ENCODE data around the gene MT1F. TPM values are rescaled to one million over a fixed set of nuclear protein-coding genes. Genes with fewer than 3 reads are reported as not detected.

MT1F gene
- 1.3 and 5.2 TPM in 2 replicates for total RNA-seq

GRCh38 chr16:56657555-56658326, at the start of gene MT1F:
TSS of gene MT1F (plus strand) at chr16:56657959. CDS start at chr16:56658059, 100 bp downstream.

GRCh38 chr16:56608043-56608875, 49.5 kb upstream of the MT1F start, which contains the start of gene MT2A:
TSS of gene MT2A (plus strand) at chr16:56608584. CDS start at chr16:56608656, 72 bp downstream.

GRCh38 chr16:56625140-56625942, 32.4 kb upstream of the MT1F start, which contains the start of gene MT1E:
TSS of gene MT1E (plus strand) at chr16:56625781. CDS start at chr16:56625852, 71 bp downstream.

GRCh38 chr16:56632156-56632847, 25.5 kb upstream of the MT1F start, which contains the start of gene MT1M:
TSS of gene MT1M (plus strand) at chr16:56632659. CDS start at chr16:56632732, 73 bp downstream.

GRCh38 chr16:56637814-56638750, 19.7 kb upstream of the MT1F start, which contains the start of gene MT1A:
TSS of gene MT1A (plus strand) at chr16:56638666. CDS start at chr16:56638739, 73 bp downstream.

GRCh38 chr16:56651586-56651985, 6.2 kb upstream of the MT1F start, which contains the start of gene MT1B:
TSS of gene MT1B (plus strand) at chr16:56651886. CDS start at chr16:56651954, 68 bp downstream.

GRCh38 chr16:56667581-56668571, 10.1 kb downstream of the MT1F start, which contains the start of gene MT1G:
TSS of gene MT1G (minus strand) at chr16:56668065. CDS start at chr16:56667993, 72 bp downstream.

GRCh38 chr16:56669005-56669839, 11.5 kb downstream of the MT1F start, which contains the start of gene MT1H:
TSS of gene MT1H (plus strand) at chr16:56669814. CDS start at chr16:56669885, 71 bp downstream.

GRCh38 chr16:56681939-56682702, 24.4 kb downstream of the MT1F start, which contains the start of gene MT1X:
TSS of gene MT1X (plus strand) at chr16:56682470. CDS start at chr16:56682541, 71 bp downstream.

Other genes starting within 250 kb of the MT1F start
- 121 and 137 TPM in 2 replicates for gene AMFR, start 232.4 kb upstream of the MT1F start, total RNA-seq
- 54.5 and 64.5 TPM in 2 replicates for gene NUDT21, start 206.6 kb upstream of the MT1F start, total RNA-seq
- 29.1 and 49.0 TPM in 2 replicates for gene OGFOD1, start 206.4 kb upstream of the MT1F start, total RNA-seq
- 30.1 and 56.3 TPM in 2 replicates for gene BBS2, start 137.9 kb upstream of the MT1F start, total RNA-seq
- gene MT4, start 92.9 kb upstream of the MT1F start, total RNA-seq, result not detected in 2 replicates
- 0.52 TPM in 1 of 2 replicates, not detected in the other for gene MT3, start 68.4 kb upstream of the MT1F start, total RNA-seq
- gene MT2A, start 49.4 kb upstream of the MT1F start, total RNA-seq, result 177 and 1,835 TPM in 2 replicates
- gene MT1E, start 32.2 kb upstream of the MT1F start, total RNA-seq, result 254 and 593 TPM in 2 replicates
- gene MT1M, start 25.3 kb upstream of the MT1F start, total RNA-seq, result 10.9 and 12.5 TPM in 2 replicates
- 22.4 and 82.3 TPM in 2 replicates for gene MT1A, start 19.3 kb upstream of the MT1F start, total RNA-seq
- not detected in 2 replicates for gene MT1B, start 6.1 kb upstream of the MT1F start, total RNA-seq
- 18.6 and 78.2 TPM in 2 replicates for gene MT1G, start 10.1 kb downstream of the MT1F start, total RNA-seq
- gene MT1H, start 11.9 kb downstream of the MT1F start, total RNA-seq, result not detected in 2 replicates
- gene MT1X, start 24.5 kb downstream of the MT1F start, total RNA-seq, result 183 and 239 TPM in 2 replicates
- gene NUP93, start 72.2 kb downstream of the MT1F start, total RNA-seq, result 40.2 and 73.8 TPM in 2 replicates
- not detected in 2 replicates for gene SLC12A3, start 207.2 kb downstream of the MT1F start, total RNA-seq